PC-3 (cell line): ENCODE data around the gene PPM1B.

Source experiments
- EZH2 ChIP-seq: fragments of 300-600 bp; sonication (generic); IDR thresholded peaks from one replicate; pipeline ENCODE4 v1.6.1; 2017; ENCODE audit warnings: antibody characterized with exemption, mild to moderate bottlenecking, low read length; ENCODE audit not compliant: unreplicated experiment
- EZH2phosphoT487 ChIP-seq: fragments of 300-600 bp; sonication (generic); IDR thresholded peaks from 2 replicates; pipeline ENCODE4 v1.6.1; 2018; ENCODE audit warnings: mild to moderate bottlenecking, antibody characterized with exemption, low read length, borderline replicate concordance
- TF ChIP-seq, protein P1 (sequence below): fragments of 300-600 bp; sonication (generic); conservative IDR thresholded peaks from 2 replicates; pipeline ENCODE4 v1.5.1; 2017; ENCODE audit warnings: antibody characterized with exemption, low read depth, mild to moderate bottlenecking, low read length

GRCh38 chr2:44237221-44237620 is 68.5 kb downstream of the PPM1B start:
- TF ChIP-seq, protein P1, sequence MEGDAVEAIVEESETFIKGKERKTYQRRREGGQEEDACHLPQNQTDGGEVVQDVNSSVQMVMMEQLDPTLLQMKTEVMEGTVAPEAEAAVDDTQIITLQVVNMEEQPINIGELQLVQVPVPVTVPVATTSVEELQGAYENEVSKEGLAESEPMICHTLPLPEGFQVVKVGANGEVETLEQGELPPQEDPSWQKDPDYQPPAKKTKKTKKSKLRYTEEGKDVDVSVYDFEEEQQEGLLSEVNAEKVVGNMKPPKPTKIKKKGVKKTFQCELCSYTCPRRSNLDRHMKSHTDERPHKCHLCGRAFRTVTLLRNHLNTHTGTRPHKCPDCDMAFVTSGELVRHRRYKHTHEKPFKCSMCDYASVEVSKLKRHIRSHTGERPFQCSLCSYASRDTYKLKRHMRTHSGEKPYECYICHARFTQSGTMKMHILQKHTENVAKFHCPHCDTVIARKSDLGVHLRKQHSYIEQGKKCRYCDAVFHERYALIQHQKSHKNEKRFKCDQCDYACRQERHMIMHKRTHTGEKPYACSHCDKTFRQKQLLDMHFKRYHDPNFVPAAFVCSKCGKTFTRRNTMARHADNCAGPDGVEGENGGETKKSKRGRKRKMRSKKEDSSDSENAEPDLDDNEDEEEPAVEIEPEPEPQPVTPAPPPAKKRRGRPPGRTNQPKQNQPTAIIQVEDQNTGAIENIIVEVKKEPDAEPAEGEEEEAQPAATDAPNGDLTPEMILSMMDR: no peak
- TF ChIP-seq EZH2 (no peak), EZH2phosphoT487 (no peak)
